ENCODE data around the gene RAB43. TPM values are rescaled to one million over a fixed set of nuclear protein-coding genes. Genes with fewer than 3 reads are reported as not detected.
A peak's percentile ranks its signal among the peaks of the same experiment; 100 is the strongest.

Gene RAB43
- total RNA-seq, 1 experiment from 2014 or later, result 22.4 TPM

- DNase-seq (peak; percentile 8), ATAC-seq (peak; percentile 3; the same call in 1 of the 2 replicates)
- Histone ChIP-seq H3K9me3 (ENCODE audit: low read length) (no peaks in the 10 kb centered on the region), H3K4me3 (ENCODE audit: low read length) (peak overlapping the region; percentile 75), H3K36me3 (ENCODE audit: low read depth, low read length) (no peaks in the 10 kb centered on the region), H3K4me1 (ENCODE audit: insufficient read depth, low read length) (peaks cover 16% of the 10 kb centered on the region), H3K9me2 (replicated peaks; ENCODE audit: low read length) (no peaks in the 10 kb centered on the region), H3K79me2 (ENCODE audit: low read length) (peaks cover 33% of the 10 kb centered on the region), H3K27ac (ENCODE audit: low read length) (peak overlapping the region; percentile 83), H2AFZ (ENCODE audit: low read length) (no peak overlapping the region), H3K27me3 (ENCODE audit: low read length) (no peaks in the 10 kb centered on the region), H4K20me1 (ENCODE audit: low read length) (no peaks in the 10 kb centered on the region), H3F3A (ENCODE audit: low read length, unreplicated experiment) (no peaks in the 10 kb centered on the region), H3K9ac (ENCODE audit: low read length) (peak overlapping the region; percentile 74), H3K4me2 (ENCODE audit: low read length) (peak overlapping the region; percentile 87)
- ChIA-PET CTCF (no interaction called here), POLR2A (ENCODE audit: unreplicated experiment) (interaction anchor here (0.6 kb wide), 1 partner anchor 135 kb away, joined by 3 read pairs; no protein-coding TSS in a partner anchor)
- no TSS peak for BruUV-seq (replicated peaks)
- intact Hi-C loops (cut with micrococcal nuclease), result loop anchor here (2.0 kb wide), 2 partner anchors 67 to 129 kb away; partner anchors contain the start of gene COPG1
- TF ChIP-seq EZH2 (IDR thresholded peaks at IDR 0.05; ENCODE audit: low read length, unreplicated experiment) (no peak), EZH2phosphoT487 (IDR thresholded peaks at IDR 0.05; ENCODE audit: borderline replicate concordance, low read length) (no peak)
- TF ChIP-seq, protein P1, sequence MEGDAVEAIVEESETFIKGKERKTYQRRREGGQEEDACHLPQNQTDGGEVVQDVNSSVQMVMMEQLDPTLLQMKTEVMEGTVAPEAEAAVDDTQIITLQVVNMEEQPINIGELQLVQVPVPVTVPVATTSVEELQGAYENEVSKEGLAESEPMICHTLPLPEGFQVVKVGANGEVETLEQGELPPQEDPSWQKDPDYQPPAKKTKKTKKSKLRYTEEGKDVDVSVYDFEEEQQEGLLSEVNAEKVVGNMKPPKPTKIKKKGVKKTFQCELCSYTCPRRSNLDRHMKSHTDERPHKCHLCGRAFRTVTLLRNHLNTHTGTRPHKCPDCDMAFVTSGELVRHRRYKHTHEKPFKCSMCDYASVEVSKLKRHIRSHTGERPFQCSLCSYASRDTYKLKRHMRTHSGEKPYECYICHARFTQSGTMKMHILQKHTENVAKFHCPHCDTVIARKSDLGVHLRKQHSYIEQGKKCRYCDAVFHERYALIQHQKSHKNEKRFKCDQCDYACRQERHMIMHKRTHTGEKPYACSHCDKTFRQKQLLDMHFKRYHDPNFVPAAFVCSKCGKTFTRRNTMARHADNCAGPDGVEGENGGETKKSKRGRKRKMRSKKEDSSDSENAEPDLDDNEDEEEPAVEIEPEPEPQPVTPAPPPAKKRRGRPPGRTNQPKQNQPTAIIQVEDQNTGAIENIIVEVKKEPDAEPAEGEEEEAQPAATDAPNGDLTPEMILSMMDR (conservative IDR thresholded peaks at IDR 0.05; ENCODE audit: low read depth, low read length), result no peak
Observed at GRCh38 chr3:129119365-129120100, 2.1 kb downstream of the RAB43 start.

GRCh38 chr3:129118745-129119144 lies 2.9 kb downstream of the RAB43 start:
- CTCF ChIA-PET, result no interaction called here
- peaks cover 39% of the 10 kb centered on the region for H3K79me2 ChIP-seq (ENCODE audit: low read length)
- no peaks in the 10 kb centered on the region for H3F3A ChIP-seq (ENCODE audit: low read length, unreplicated experiment)
- H3K4me1 ChIP-seq (ENCODE audit: insufficient read depth, low read length), result peaks cover 16% of the 10 kb centered on the region
- peak overlapping the region; percentile 75; the same call in 1 of the 2 replicates for H3K4me3 ChIP-seq (ENCODE audit: low read length)
- POLR2A ChIA-PET (ENCODE audit: unreplicated experiment), result interaction anchor here (0.6 kb wide), 1 partner anchor 135 kb away, joined by 3 read pairs; no protein-coding TSS in a partner anchor
- H4K20me1 ChIP-seq (ENCODE audit: low read length), result no peaks in the 10 kb centered on the region
- H2AFZ ChIP-seq (ENCODE audit: low read length), result no peak overlapping the region
- H3K36me3 ChIP-seq (ENCODE audit: low read depth, low read length), result no peaks in the 10 kb centered on the region
- H3K4me2 ChIP-seq (ENCODE audit: low read length), result peak overlapping the region; percentile 87
- ATAC-seq (no peak), DNase-seq (no peak)
- H3K9ac ChIP-seq (ENCODE audit: low read length), result no peak overlapping the region
- TF ChIP-seq, protein P1 (conservative IDR thresholded peaks at IDR 0.05; ENCODE audit: low read depth, low read length), result no peak
- TF ChIP-seq EZH2phosphoT487 (IDR thresholded peaks at IDR 0.05; ENCODE audit: borderline replicate concordance, low read length), result no peak
- no peak for TF ChIP-seq EZH2 (IDR thresholded peaks at IDR 0.05; ENCODE audit: low read length, unreplicated experiment)
- H3K9me2 ChIP-seq (replicated peaks; ENCODE audit: low read length), result no peaks in the 10 kb centered on the region
- no TSS peak for BruUV-seq (replicated peaks)
- no peaks in the 10 kb centered on the region for H3K9me3 ChIP-seq (ENCODE audit: low read length)
- intact Hi-C loops (cut with micrococcal nuclease), result no loop called here
- H3K27ac ChIP-seq (ENCODE audit: low read length), result no peak overlapping the region
- no peaks in the 10 kb centered on the region for H3K27me3 ChIP-seq (ENCODE audit: low read length)

- no peaks in the 10 kb centered on the region for H4K20me1 ChIP-seq (ENCODE audit: low read length)
- H3K9ac ChIP-seq (ENCODE audit: low read length), result no peak overlapping the region
- intact Hi-C loops (cut with micrococcal nuclease), result no loop called here
Observed at GRCh38 chr3:129117134-129117533, 4.5 kb downstream of the RAB43 start.

More at GRCh38 chr3:129117134-129117533, 4.5 kb downstream of the RAB43 start:
- no peak for DNase-seq
- H3K27ac ChIP-seq (ENCODE audit: low read length), result no peak overlapping the region
- no peak overlapping the region for H3K4me2 ChIP-seq (ENCODE audit: low read length)
- no peak overlapping the region for H2AFZ ChIP-seq (ENCODE audit: low read length)
- TF ChIP-seq EZH2 (IDR thresholded peaks at IDR 0.05; ENCODE audit: low read length, unreplicated experiment) (no peak), EZH2phosphoT487 (IDR thresholded peaks at IDR 0.05; ENCODE audit: borderline replicate concordance, low read length) (no peak)
- TF ChIP-seq, protein P1 (conservative IDR thresholded peaks at IDR 0.05; ENCODE audit: low read depth, low read length), result no peak
- ATAC-seq, result no peak
- H3K27me3 ChIP-seq (ENCODE audit: low read length), result no peaks in the 10 kb centered on the region
- CTCF ChIA-PET, result interaction anchor here (0.5 kb wide), 1 partner anchor 147 kb away, joined by 6 read pairs; no protein-coding TSS in a partner anchor
- H3K9me2 ChIP-seq (replicated peaks; ENCODE audit: low read length), result no peaks in the 10 kb centered on the region
- BruUV-seq (replicated peaks), result no TSS peak
- peaks cover 39% of the 10 kb centered on the region for H3K79me2 ChIP-seq (ENCODE audit: low read length)
- H3K36me3 ChIP-seq (ENCODE audit: low read depth, low read length), result no peaks in the 10 kb centered on the region
- POLR2A ChIA-PET (ENCODE audit: unreplicated experiment), result no interaction called here
- H3F3A ChIP-seq (ENCODE audit: low read length, unreplicated experiment), result no peaks in the 10 kb centered on the region
- no peak overlapping the region for H3K4me3 ChIP-seq (ENCODE audit: low read length)
- H3K4me1 ChIP-seq (ENCODE audit: insufficient read depth, low read length), result peaks cover 16% of the 10 kb centered on the region
- H3K9me3 ChIP-seq (ENCODE audit: low read length), result no peaks in the 10 kb centered on the region

Data from PC-3 (cell line).